Cardiac muscle cell (in vitro differentiated cells and primary cell): Measurements from ENCODE around the gene BROX. TPM values are rescaled to one million over a fixed set of nuclear protein-coding genes. Genes with fewer than 3 reads are reported as not detected.

Experiments
- DNase-seq, 2 donors: peaks; one replicate each; pipeline versions ENCODE4 v3.0.0 to v3.0.0-alpha.2; 2010 to 2017; ENCODE audit warnings: low read depth in 1 of 2, low spot score in 1 of 2
- H3K27ac ChIP-seq: fragments of 200-600 bp; sonication (generic); 2 replicates; pipeline ENCODE4 v1.5.1; 2016
- H3K27me3 ChIP-seq: fragments of 200-600 bp; sonication (generic); 2 replicates; pipeline ENCODE4 v1.6.0; 2016; ENCODE audit warnings: control low read depth
- H3K36me3 ChIP-seq: fragments of 200-600 bp; sonication (generic); 2 replicates; pipeline ENCODE4 v1.5.1; 2016; ENCODE audit warnings: control low read depth
- H3K4me1 ChIP-seq: fragments of 200-600 bp; sonication (generic); 2 replicates; pipeline ENCODE4 v1.8.1; 2017; ENCODE audit warnings: low read depth, mild to moderate bottlenecking, mixed run types
- H3K4me3 ChIP-seq: fragments of 200-600 bp; sonication (generic); 2 replicates; pipeline ENCODE4 v1.5.1; 2016; ENCODE audit warnings: mild to moderate bottlenecking
- H3K9me3 ChIP-seq: fragments of 200-600 bp; sonication (generic); 2 replicates; pipeline ENCODE4 v1.5.1; 2017; ENCODE audit warnings: low read depth, mild to moderate bottlenecking, control low read depth
- CTCF ChIP-seq: IDR thresholded peaks from 2 replicates; pipeline ENCODE4 v1.5.1; 2012; ENCODE audit warnings: low read depth, mild to moderate bottlenecking, low read length
- polyA plus RNA-seq: library from polyadenylated mRNA; unstranded; fragments of >200 nt; fragmentation: Nextera tagmentation; extraction: Ambion mirVana; gene quantifications from 2 replicates; pipeline ENCODE4 v1.2.1, GENCODE V29; 2016
- total RNA-seq: library from RNA; depleted of rRNA; stranded (reverse); fragments of >200 nt; gene quantifications from 2 replicates; pipeline ENCODE4 v1.2.3, GENCODE V29; 2016

The BROX gene
- total and polyA plus RNA-seq, 2 experiments from 2014 or later, result 16.3 to 26.6 TPM

GRCh38 chr1:222749927-222750326, 37.6 kb downstream of the BROX start:
- DNase-seq, result no peak

GRCh38 chr1:222750651-222751050, 38.3 kb downstream of the BROX start:
- Histone ChIP-seq H3K27ac (no peak overlapping the region), H3K4me1 (no peaks in the 10 kb centered on the region), H3K36me3 (no peaks in the 10 kb centered on the region), H3K4me3 (no peak overlapping the region), H3K27me3 (no peaks in the 10 kb centered on the region), H3K9me3 (no peaks in the 10 kb centered on the region)
- DNase-seq, result no peak
- TF ChIP-seq CTCF, result no peak

More at GRCh38 chr1:222749927-222750326, 37.6 kb downstream of the BROX start:
- no peaks in the 10 kb centered on the region for H3K36me3 ChIP-seq
- H3K27me3 ChIP-seq, result no peaks in the 10 kb centered on the region
- H3K27ac ChIP-seq, result no peak overlapping the region
- H3K4me3 ChIP-seq, result no peak overlapping the region
- TF ChIP-seq CTCF, result no peak
- no peaks in the 10 kb centered on the region for H3K4me1 ChIP-seq
- H3K9me3 ChIP-seq, result no peaks in the 10 kb centered on the region

GRCh38 chr1:222751255-222751654, 38.9 kb downstream of the BROX start:
- TF ChIP-seq CTCF, result no peak
- Histone ChIP-seq H3K9me3 (no peaks in the 10 kb centered on the region), H3K36me3 (no peaks in the 10 kb centered on the region), H3K4me3 (no peak overlapping the region), H3K27ac (no peak overlapping the region), H3K27me3 (no peaks in the 10 kb centered on the region), H3K4me1 (no peaks in the 10 kb centered on the region)
- no peak for DNase-seq

- peak in 1 of 2 donors; percentile 93 for DNase-seq
- no peaks in the 10 kb centered on the region for H3K9me3 ChIP-seq
- H3K27me3 ChIP-seq, result no peaks in the 10 kb centered on the region
- no peaks in the 10 kb centered on the region for H3K36me3 ChIP-seq
- no peak for TF ChIP-seq CTCF
- no peak overlapping the region for H3K27ac ChIP-seq
- no peak overlapping the region for H3K4me3 ChIP-seq
- H3K4me1 ChIP-seq, result peaks cover 11% of the 10 kb centered on the region
Observed at GRCh38 chr1:222754366-222755139, 42.2 kb downstream of the BROX start.

- DNase-seq, result peak; percentile 36 to 58
- H3K27me3 ChIP-seq, result no peaks in the 10 kb centered on the region
- H3K9me3 ChIP-seq, result no peaks in the 10 kb centered on the region
- H3K27ac ChIP-seq, result peak overlapping the region; percentile 76
- no peak overlapping the region for H3K4me3 ChIP-seq
- peaks cover 11% of the 10 kb centered on the region for H3K4me1 ChIP-seq
- no peak for TF ChIP-seq CTCF
- H3K36me3 ChIP-seq, result no peaks in the 10 kb centered on the region
Observed at GRCh38 chr1:222757646-222758268, 45.4 kb downstream of the BROX start.
